Glutamatergic neuron (in vitro differentiated cells): ENCODE results near the gene DHDDS. TPM values are rescaled to one million over a fixed set of nuclear protein-coding genes. Genes with fewer than 3 reads are reported as not detected.

Experiments used
- DNase-seq: peaks from one replicate; pipeline ENCODE4 v3.0.0; 2022
- H3K27ac Mint-ChIP-seq: one replicate; pipeline ENCODE4 v1.8.0; 2020; ENCODE audit warnings: mild to moderate bottlenecking, mixed read lengths, inconsistent platforms; ENCODE audit not compliant: unreplicated experiment
- H3K27me3 Mint-ChIP-seq: one replicate; pipeline ENCODE4 v1.8.0; 2020; ENCODE audit warnings: mild to moderate bottlenecking, moderate library complexity, mixed read lengths, inconsistent platforms; ENCODE audit not compliant: unreplicated experiment
- H3K36me3 Mint-ChIP-seq: one replicate; pipeline ENCODE4 v1.8.0; 2020; ENCODE audit warnings: mild to moderate bottlenecking, mixed read lengths, inconsistent platforms; ENCODE audit not compliant: unreplicated experiment
- H3K4me1 Mint-ChIP-seq: one replicate; pipeline ENCODE4 v1.8.0; 2020; ENCODE audit warnings: mild to moderate bottlenecking, low read depth, mixed read lengths, inconsistent platforms; ENCODE audit not compliant: unreplicated experiment
- H3K4me3 Mint-ChIP-seq: one replicate; pipeline ENCODE4 v1.8.0; 2020; ENCODE audit warnings: mild to moderate bottlenecking, mixed read lengths, inconsistent platforms; ENCODE audit not compliant: unreplicated experiment
- H3K9me3 Mint-ChIP-seq: one replicate; pipeline ENCODE4 v1.8.0; 2020; ENCODE audit warnings: mild to moderate bottlenecking, moderate library complexity, mixed read lengths, inconsistent platforms; ENCODE audit not compliant: unreplicated experiment
- CTCF ChIP-seq: fragments of 200-600 bp; sonication (generic); IDR thresholded peaks from one replicate; pipeline ENCODE4 v1.5.0; 2021; ENCODE audit not compliant: partially characterized antibody, unreplicated experiment
- total RNA-seq: library from RNA; stranded (reverse); fragmentation: NEBNext Ultra II Directional; extraction: Animal tissue kit (Norgen Biotek cat#: 25700); gene quantifications from one replicate; pipeline ENCODE4 v1.2.1, GENCODE V29; 2021; ENCODE audit not compliant: unreplicated experiment

The DHDDS gene
- total RNA-seq, 1 donor from 2014 or later = 64.6 TPM

- Mint-ChIP-seq H3K36me3 (no peaks in the 10 kb centered on the region), H3K4me1 (no peaks in the 10 kb centered on the region)
These were observed 28.5 kb upstream of the DHDDS start for GRCh38 chr1:26403656-26404055.

GRCh38 chr1:26404641-26405040, 27.5 kb upstream of the DHDDS start:
- peaks cover 2% of the 10 kb centered on the region for H3K27me3 Mint-ChIP-seq
- H3K27ac Mint-ChIP-seq = no peak overlapping the region
- no peaks in the 10 kb centered on the region for H3K36me3 Mint-ChIP-seq
- TF ChIP-seq CTCF = no peak
- peaks cover 4% of the 10 kb centered on the region for H3K4me1 Mint-ChIP-seq
- no peak for DNase-seq
- H3K9me3 Mint-ChIP-seq = peaks cover 4% of the 10 kb centered on the region
- no peak overlapping the region for H3K4me3 Mint-ChIP-seq

More at GRCh38 chr1:26403656-26404055, 28.5 kb upstream of the DHDDS start:
- TF ChIP-seq CTCF = no peak
- Mint-ChIP-seq H3K27ac (no peak overlapping the region), H3K27me3 (peaks cover 2% of the 10 kb centered on the region), H3K4me3 (no peak overlapping the region), H3K9me3 (no peaks in the 10 kb centered on the region)
- no peak for DNase-seq

- Mint-ChIP-seq H3K27ac (no peak overlapping the region), H3K4me1 (peaks cover 6% of the 10 kb centered on the region), H3K9me3 (peaks cover 7% of the 10 kb centered on the region), H3K27me3 (peaks cover 2% of the 10 kb centered on the region), H3K36me3 (no peaks in the 10 kb centered on the region), H3K4me3 (no peak overlapping the region)
- TF ChIP-seq CTCF = no peak
- DNase-seq = no peak
These were observed 26.7 kb upstream of the DHDDS start for GRCh38 chr1:26405281-26405915.

GRCh38 chr1:26408604-26409003, 23.5 kb upstream of the DHDDS start:
- DNase-seq = no peak
- peak overlapping the region; percentile 95 for H3K27ac Mint-ChIP-seq
- peaks cover 7% of the 10 kb centered on the region for H3K9me3 Mint-ChIP-seq
- TF ChIP-seq CTCF = no peak
- H3K4me3 Mint-ChIP-seq = peak overlapping the region; percentile 90
- H3K36me3 Mint-ChIP-seq = no peaks in the 10 kb centered on the region
- peaks cover 17% of the 10 kb centered on the region for H3K4me1 Mint-ChIP-seq
- peaks cover 5% of the 10 kb centered on the region for H3K27me3 Mint-ChIP-seq

GRCh38 chr1:26409191-26409807, 22.8 kb upstream of the DHDDS start:
- Mint-ChIP-seq H3K9me3 (peaks cover 7% of the 10 kb centered on the region), H3K27ac (peak overlapping the region; percentile 95), H3K4me1 (peaks cover 17% of the 10 kb centered on the region), H3K36me3 (no peaks in the 10 kb centered on the region), H3K4me3 (peak overlapping the region; percentile 90), H3K27me3 (peaks cover 5% of the 10 kb centered on the region)
- no peak for TF ChIP-seq CTCF
- DNase-seq = peak; percentile 90
